Lung (tissue), 12 donors: ENCODE data around the gene KTI12. TPM values are rescaled to one million over a fixed set of nuclear protein-coding genes. Genes with fewer than 3 reads are reported as not detected.

Source experiments
- ATAC-seq: fragments of 200-7000 bp; cut with Tn5 transposase; one replicate; pipeline ENCODE4 v1.9.1; 2020; ENCODE audit warnings: moderate number of reproducible peaks; ENCODE audit not compliant: insufficient read depth, low FRiP score
- DNase-seq, 3 donors: peaks; one replicate each; pipeline ENCODE4 v3.0.0-alpha.2; 2013 to 2017
- H3K27ac ChIP-seq, 2 donors: one replicate each; pipeline ENCODE4 v1.5.1; 2013; ENCODE audit warnings: mild to moderate bottlenecking in 2 of 2, moderate library complexity in 2 of 2, control low read depth in 1 of 2, inconsistent platforms in 1 of 2, low read depth in 1 of 2, low read length in 1 of 2
- H3K27me3 ChIP-seq, 3 donors: one replicate each; pipeline ENCODE4 v1.5.1; 2013; ENCODE audit warnings: low read length in 2 of 3; ENCODE audit not compliant: control insufficient read depth in 3 of 3, insufficient read depth in 3 of 3
- H3K36me3 ChIP-seq, 4 donors: one replicate each; pipeline ENCODE4 v1.5.1; 2013; ENCODE audit warnings: low read length in 4 of 4, mild to moderate bottlenecking in 1 of 4, moderate library complexity in 1 of 4; ENCODE audit not compliant: control insufficient read depth in 4 of 4, insufficient read depth in 4 of 4
- H3K4me1 ChIP-seq, 5 donors: one replicate each; pipeline ENCODE4 v1.5.1; 2013; ENCODE audit warnings: low read length in 5 of 5, mild to moderate bottlenecking in 2 of 5, moderate library complexity in 1 of 5; ENCODE audit not compliant: control insufficient read depth in 5 of 5, insufficient read depth in 5 of 5
- H3K4me3 ChIP-seq: one replicate; pipeline ENCODE4 v1.5.1; 2013; ENCODE audit warnings: mild to moderate bottlenecking, control low read depth, moderate library complexity
- H3K9ac ChIP-seq, 2 donors: one replicate each; pipeline ENCODE4 v1.5.1; 2013; ENCODE audit warnings: low read length in 2 of 2, control low read depth in 1 of 2; ENCODE audit not compliant: insufficient read depth in 1 of 2
- H3K9me3 ChIP-seq, 4 donors: one replicate each; pipeline ENCODE4 v1.5.1; 2013; ENCODE audit warnings: low read length in 3 of 4, mild to moderate bottlenecking in 1 of 4, moderate library complexity in 1 of 4; ENCODE audit not compliant: control insufficient read depth in 4 of 4, insufficient read depth in 3 of 4
- CTCF ChIP-seq: IDR thresholded peaks from 2 replicates; pipeline ENCODE4 v1.5.1; 2012; ENCODE audit warnings: mild to moderate bottlenecking; ENCODE audit errors: control extremely low read depth, extremely low read depth
- WGBS, 2 donors: extraction: QIAGEN DNeasy Blood & Tissue Kit; methylation state at CpG; one replicate each; pipeline ENCODE4 v1.1.7; 2013; 5-methylcytosine and 5-hydroxymethylcytosine counted together
- polyA plus RNA-seq, 2 donors: library from polyadenylated mRNA; stranded (reverse); fragments of 200-250 nt; gene quantifications; one replicate each; pipeline ENCODE4 v1.2.1, GENCODE V29; 2013
- total RNA-seq, 2 donors: library from RNA; depleted of rRNA in 1 of 2; stranded (reverse); fragments of >200 nt in 1 of 2; gene quantifications; one replicate each; pipeline ENCODE4 v1.2.1, GENCODE V29; 2014 to 2021
- donor health status: control.
- donor health status: control.
- donor health status: Bipolar disorder and iron deficiency.
- donor health status: healthy.
- donor health status: DM: yes; HTN: yes; CAD: no.

Gene KTI12
- total and polyA plus RNA-seq, 4 donors = 4.8 to 11.3 (median 7.5) TPM

- Histone ChIP-seq H3K4me3 (no peak overlapping the region), H3K27ac (no peak overlapping the region), H3K9me3 (no peaks in the 10 kb centered on the region), H3K9ac (no peak overlapping the region), H3K27me3 (no peaks in the 10 kb centered on the region), H3K4me1 (peaks cover 7 to 13% (median 8%) of the 10 kb centered on the region in 5 donors), H3K36me3 (peaks cover 0 to 14% (median 8%) of the 10 kb centered on the region in 4 donors)
- 42 to 48% methylated on average over 1 of the region's 1 CpG for WGBS, 2 donors
- TF ChIP-seq CTCF = no peak
- DNase-seq (peak in 1 of 3 donors; percentile 40), ATAC-seq (no peak)
These were observed 5.3 kb downstream of the KTI12 start for GRCh38 chr1:52028328-52028727.

GRCh38 chr1:52026278-52026677 lies 7.3 kb downstream of the KTI12 start:
- TF ChIP-seq CTCF = no peak
- Histone ChIP-seq H3K27ac (no peak overlapping the region), H3K36me3 (peaks cover 0 to 25% (median 14%) of the 10 kb centered on the region in 4 donors), H3K4me3 (no peak overlapping the region), H3K9ac (no peak overlapping the region), H3K4me1 (no peaks in the 10 kb centered on the region), H3K9me3 (no peaks in the 10 kb centered on the region), H3K27me3 (no peaks in the 10 kb centered on the region)
- 95 to 97% methylated on average over 2 of the region's 2 CpGs for WGBS, 2 donors
- ATAC-seq (no peak), DNase-seq (no peak)

- H3K9ac ChIP-seq = no peak overlapping the region
- WGBS, 2 donors = 77 to 85% methylated on average over 2 of the region's 2 CpGs
- no peak overlapping the region for H3K27ac ChIP-seq
- no peaks in the 10 kb centered on the region for H3K27me3 ChIP-seq
- H3K4me1 ChIP-seq = no peaks in the 10 kb centered on the region
- DNase-seq = no peak
- no peak for ATAC-seq
- H3K9me3 ChIP-seq = no peaks in the 10 kb centered on the region
- no peak overlapping the region for H3K4me3 ChIP-seq
- peaks cover 7 to 34% (median 18%) of the 10 kb centered on the region in 4 donors for H3K36me3 ChIP-seq
- no peak for TF ChIP-seq CTCF
These were observed 11.5 kb downstream of the KTI12 start for GRCh38 chr1:52022133-52022532.
